SU-DHL-6 (cell line): Measurements from ENCODE around the gene PLCH1.

Experiments used
- H2AFZ ChIP-seq: fragments of 200-600 bp; sonication (generic); 2 replicates; pipeline ENCODE4 v1.6.1; 2014; ENCODE audit warnings: low read depth, mild to moderate bottlenecking, moderate library complexity, mixed read lengths, antibody characterized with exemption, low read length; ENCODE audit not compliant: severe bottlenecking
- H3F3A ChIP-seq: fragments of 200-600 bp; shearing (Covaris generic); 2 replicates; pipeline ENCODE4 v1.6.0; 2016; ENCODE audit warnings: antibody characterized with exemption, mild to moderate bottlenecking; ENCODE audit not compliant: insufficient read depth
- H3K27ac ChIP-seq: fragments of 200-600 bp; sonication (generic); 2 replicates; pipeline ENCODE4 v1.5.1; 2016; ENCODE audit warnings: low read depth, mild to moderate bottlenecking, low read length, moderate library complexity, mixed read lengths
- H3K27me3 ChIP-seq: fragments of 200-600 bp; sonication (generic), shearing (Covaris generic); 2 replicates; pipeline ENCODE4 v1.6.0; 2014; ENCODE audit warnings: mild to moderate bottlenecking, low read length
- H3K36me3 ChIP-seq: fragments of 200-600 bp; sonication (generic); 2 replicates; pipeline ENCODE4 v1.6.1; 2014; ENCODE audit warnings: mild to moderate bottlenecking, low read length, mixed read lengths
- H3K4me2 ChIP-seq: fragments of 300-600, 200-600 bp; shearing (Covaris generic), sonication (generic); 2 replicates; pipeline ENCODE4 v1.6.0; 2014; ENCODE audit warnings: low read length, low read depth, mild to moderate bottlenecking; ENCODE audit not compliant: poor library complexity, severe bottlenecking
- H3K4me3 ChIP-seq: fragments of 200-600 bp; sonication (generic); 2 replicates; pipeline ENCODE4 v1.5.1; 2014; ENCODE audit warnings: antibody characterized with exemption, low read length, mild to moderate bottlenecking, mixed read lengths; ENCODE audit not compliant: insufficient read depth, poor library complexity, severe bottlenecking
- H3K79me2 ChIP-seq: fragments of 200-600 bp; sonication (generic); 2 replicates; pipeline ENCODE4 v1.6.1; 2014; ENCODE audit warnings: mild to moderate bottlenecking, low read length, moderate library complexity; ENCODE audit not compliant: insufficient read depth
- H3K9ac ChIP-seq: fragments of 200-600 bp; sonication (generic); 2 replicates; pipeline ENCODE4 v1.7.0; 2014; ENCODE audit warnings: mild to moderate bottlenecking, low read length
- H3K9me2 ChIP-seq: fragments of 200-600 bp; sonication (generic); replicated peaks from 2 replicates; pipeline ENCODE4 v1.6.1; 2014; ENCODE audit warnings: low read length; ENCODE audit not compliant: insufficient read depth
- H3K9me3 ChIP-seq: fragments of 200-600 bp; sonication (generic); 2 replicates; pipeline ENCODE4 v1.6.1; 2014; ENCODE audit warnings: low read length, mixed read lengths; ENCODE audit not compliant: insufficient read depth
- H4K20me1 ChIP-seq: fragments of 200-600 bp; sonication (generic); 2 replicates; pipeline ENCODE4 v1.6.1; 2014; ENCODE audit warnings: low read depth, mild to moderate bottlenecking, antibody characterized with exemption, low read length, moderate library complexity, mixed read lengths
- CTCF ChIP-seq: fragments of 200-600 bp; sonication (generic); IDR thresholded peaks from one replicate; pipeline ENCODE4 v1.5.1; 2017; ENCODE audit warnings: antibody characterized with exemption, mild to moderate bottlenecking, low read length, moderate library complexity; ENCODE audit not compliant: insufficient read depth, poor library complexity, severe bottlenecking
- EZH2phosphoT487 ChIP-seq: fragments of 200-600 bp; sonication (generic), shearing (Covaris generic); conservative IDR thresholded peaks from 2 replicates; pipeline ENCODE4 v1.6.1; 2018; ENCODE audit warnings: mild to moderate bottlenecking, antibody characterized with exemption, low read length, moderate library complexity, mixed read lengths

The PLCH1 gene

GRCh38 chr3:155485897-155486296 is 259.0 kb downstream of the PLCH1 start:
- Histone ChIP-seq H3K4me3 (no peak overlapping the region), H4K20me1 (no peaks in the 10 kb centered on the region), H2AFZ (no peak overlapping the region), H3K9me3 (no peaks in the 10 kb centered on the region), H3K36me3 (no peaks in the 10 kb centered on the region), H3K79me2 (no peaks in the 10 kb centered on the region), H3K9ac (no peak overlapping the region), H3K27ac (no peak overlapping the region), H3K9me2 (no peaks in the 10 kb centered on the region), H3F3A (no peaks in the 10 kb centered on the region), H3K27me3 (no peaks in the 10 kb centered on the region), H3K4me2 (no peak overlapping the region)
- TF ChIP-seq EZH2phosphoT487 (no peak), CTCF (no peak)

GRCh38 chr3:155481591-155481990 is 263.3 kb downstream of the PLCH1 start:
- H4K20me1 ChIP-seq = no peaks in the 10 kb centered on the region
- no peak overlapping the region for H3K4me2 ChIP-seq
- H3K36me3 ChIP-seq = no peaks in the 10 kb centered on the region
- H3K79me2 ChIP-seq = no peaks in the 10 kb centered on the region
- no peaks in the 10 kb centered on the region for H3K9me2 ChIP-seq
- no peak overlapping the region for H3K9ac ChIP-seq
- TF ChIP-seq EZH2phosphoT487 (no peak), CTCF (no peak)
- no peaks in the 10 kb centered on the region for H3K27me3 ChIP-seq
- H3K27ac ChIP-seq = no peak overlapping the region
- no peaks in the 10 kb centered on the region for H3K9me3 ChIP-seq
- H3F3A ChIP-seq = no peaks in the 10 kb centered on the region
- H2AFZ ChIP-seq = no peak overlapping the region
- no peak overlapping the region for H3K4me3 ChIP-seq

GRCh38 chr3:155481089-155481488 is 263.8 kb downstream of the PLCH1 start:
- no peaks in the 10 kb centered on the region for H3K79me2 ChIP-seq
- no peak overlapping the region for H2AFZ ChIP-seq
- no peaks in the 10 kb centered on the region for H3F3A ChIP-seq
- H3K9me3 ChIP-seq = no peaks in the 10 kb centered on the region
- H3K36me3 ChIP-seq = no peaks in the 10 kb centered on the region
- H3K27me3 ChIP-seq = no peaks in the 10 kb centered on the region
- no peak overlapping the region for H3K9ac ChIP-seq
- H3K9me2 ChIP-seq = no peaks in the 10 kb centered on the region
- H4K20me1 ChIP-seq = no peaks in the 10 kb centered on the region
- H3K4me2 ChIP-seq = no peak overlapping the region
- no peak for TF ChIP-seq CTCF
- H3K4me3 ChIP-seq = no peak overlapping the region
- no peak overlapping the region for H3K27ac ChIP-seq

- H3K36me3 ChIP-seq = no peaks in the 10 kb centered on the region
- no peak overlapping the region for H3K4me2 ChIP-seq
- no peaks in the 10 kb centered on the region for H3F3A ChIP-seq
- no peaks in the 10 kb centered on the region for H4K20me1 ChIP-seq
- no peaks in the 10 kb centered on the region for H3K9me3 ChIP-seq
- no peaks in the 10 kb centered on the region for H3K79me2 ChIP-seq
- no peaks in the 10 kb centered on the region for H3K9me2 ChIP-seq
- no peaks in the 10 kb centered on the region for H3K27me3 ChIP-seq
- no peak overlapping the region for H3K27ac ChIP-seq
- H3K4me3 ChIP-seq = no peak overlapping the region
- H2AFZ ChIP-seq = no peak overlapping the region
- TF ChIP-seq EZH2phosphoT487 = no peak
- no peak for TF ChIP-seq CTCF
- no peak overlapping the region for H3K9ac ChIP-seq
These were observed 279.2 kb downstream of the PLCH1 start for GRCh38 chr3:155465664-155466063.
